ENCODE results near the gene CBX7.

Gene CBX7

GRCh38 chr22:39149915-39150847, 2.3 kb downstream of the CBX7 start:
- DNase-seq (ENCODE audit: low spot score), result no peak
- H3K27me3 ChIP-seq (ENCODE audit: insufficient read depth, poor library complexity, severe bottlenecking), result no peaks in the 10 kb centered on the region
- no peaks in the 10 kb centered on the region for H3K36me3 ChIP-seq (ENCODE audit: low read depth)
- H3K4me1 ChIP-seq (ENCODE audit: insufficient read depth, poor library complexity, severe bottlenecking), result no peaks in the 10 kb centered on the region
- TF ChIP-seq, protein P1, sequence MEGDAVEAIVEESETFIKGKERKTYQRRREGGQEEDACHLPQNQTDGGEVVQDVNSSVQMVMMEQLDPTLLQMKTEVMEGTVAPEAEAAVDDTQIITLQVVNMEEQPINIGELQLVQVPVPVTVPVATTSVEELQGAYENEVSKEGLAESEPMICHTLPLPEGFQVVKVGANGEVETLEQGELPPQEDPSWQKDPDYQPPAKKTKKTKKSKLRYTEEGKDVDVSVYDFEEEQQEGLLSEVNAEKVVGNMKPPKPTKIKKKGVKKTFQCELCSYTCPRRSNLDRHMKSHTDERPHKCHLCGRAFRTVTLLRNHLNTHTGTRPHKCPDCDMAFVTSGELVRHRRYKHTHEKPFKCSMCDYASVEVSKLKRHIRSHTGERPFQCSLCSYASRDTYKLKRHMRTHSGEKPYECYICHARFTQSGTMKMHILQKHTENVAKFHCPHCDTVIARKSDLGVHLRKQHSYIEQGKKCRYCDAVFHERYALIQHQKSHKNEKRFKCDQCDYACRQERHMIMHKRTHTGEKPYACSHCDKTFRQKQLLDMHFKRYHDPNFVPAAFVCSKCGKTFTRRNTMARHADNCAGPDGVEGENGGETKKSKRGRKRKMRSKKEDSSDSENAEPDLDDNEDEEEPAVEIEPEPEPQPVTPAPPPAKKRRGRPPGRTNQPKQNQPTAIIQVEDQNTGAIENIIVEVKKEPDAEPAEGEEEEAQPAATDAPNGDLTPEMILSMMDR (IDR thresholded peaks at IDR 0.05; ENCODE audit: poor library complexity, severe bottlenecking), result no peak
- H3K4me3 ChIP-seq (ENCODE audit: severe bottlenecking), result no peak overlapping the region
- ATAC-seq (ENCODE audit: low read depth), result no peak
- no peaks in the 10 kb centered on the region for H3K9me3 ChIP-seq (ENCODE audit: severe bottlenecking)
- H3K27ac ChIP-seq (ENCODE audit: poor library complexity, severe bottlenecking), result no peak overlapping the region

DNA sequence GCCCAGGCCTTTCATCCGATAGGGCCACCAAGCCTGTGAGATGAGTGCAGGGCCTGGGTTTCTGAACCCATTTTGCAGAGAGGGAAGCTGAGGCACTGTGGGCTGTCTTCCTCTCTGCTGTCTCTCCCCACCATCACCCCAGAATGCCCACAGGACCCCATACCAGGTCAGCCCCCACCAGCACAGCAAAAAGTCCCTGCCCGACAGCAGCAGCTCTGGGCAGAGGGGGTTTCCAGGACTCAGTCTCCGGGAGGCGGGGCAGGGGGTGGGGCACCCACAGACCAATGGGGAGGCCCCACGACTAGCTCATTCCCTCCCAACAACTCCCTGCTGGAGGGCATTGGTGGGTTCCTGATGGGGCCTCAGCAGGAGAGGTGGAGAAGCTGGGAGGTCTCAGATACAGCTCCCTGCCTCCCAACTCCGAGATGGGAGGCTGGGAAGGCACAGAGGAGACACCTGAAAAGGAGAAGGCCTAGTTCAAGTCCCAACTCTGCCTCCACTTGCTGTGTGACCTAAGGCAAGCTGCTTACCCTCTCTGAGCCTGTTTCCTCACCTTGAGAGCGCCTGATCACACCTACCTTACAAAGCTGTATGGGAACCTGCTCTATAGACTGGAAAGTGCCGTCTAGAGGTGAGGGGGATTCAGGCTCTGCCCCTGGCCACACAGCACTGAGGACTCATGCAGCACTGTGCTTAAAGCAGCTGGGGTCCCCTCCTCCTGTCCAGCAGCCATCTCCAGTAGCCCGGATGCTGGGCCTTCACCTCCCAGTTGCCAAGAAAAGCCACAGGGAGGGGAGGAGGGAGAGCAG, 3.5 kb downstream of the CBX7 start:
- TF ChIP-seq, protein P1 (IDR thresholded peaks at IDR 0.05; ENCODE audit: poor library complexity, severe bottlenecking), result no peak
- no peaks in the 10 kb centered on the region for H3K9me3 ChIP-seq (ENCODE audit: severe bottlenecking)
- no peaks in the 10 kb centered on the region for H3K4me1 ChIP-seq (ENCODE audit: insufficient read depth, poor library complexity, severe bottlenecking)
- H3K27me3 ChIP-seq (ENCODE audit: insufficient read depth, poor library complexity, severe bottlenecking), result no peaks in the 10 kb centered on the region
- H3K27ac ChIP-seq (ENCODE audit: poor library complexity, severe bottlenecking), result no peak overlapping the region
- no peak overlapping the region for H3K4me3 ChIP-seq (ENCODE audit: severe bottlenecking)
- ATAC-seq (ENCODE audit: low read depth), result no peak
- H3K36me3 ChIP-seq (ENCODE audit: low read depth), result no peaks in the 10 kb centered on the region
- no peak for DNase-seq (ENCODE audit: low spot score)

DNA sequence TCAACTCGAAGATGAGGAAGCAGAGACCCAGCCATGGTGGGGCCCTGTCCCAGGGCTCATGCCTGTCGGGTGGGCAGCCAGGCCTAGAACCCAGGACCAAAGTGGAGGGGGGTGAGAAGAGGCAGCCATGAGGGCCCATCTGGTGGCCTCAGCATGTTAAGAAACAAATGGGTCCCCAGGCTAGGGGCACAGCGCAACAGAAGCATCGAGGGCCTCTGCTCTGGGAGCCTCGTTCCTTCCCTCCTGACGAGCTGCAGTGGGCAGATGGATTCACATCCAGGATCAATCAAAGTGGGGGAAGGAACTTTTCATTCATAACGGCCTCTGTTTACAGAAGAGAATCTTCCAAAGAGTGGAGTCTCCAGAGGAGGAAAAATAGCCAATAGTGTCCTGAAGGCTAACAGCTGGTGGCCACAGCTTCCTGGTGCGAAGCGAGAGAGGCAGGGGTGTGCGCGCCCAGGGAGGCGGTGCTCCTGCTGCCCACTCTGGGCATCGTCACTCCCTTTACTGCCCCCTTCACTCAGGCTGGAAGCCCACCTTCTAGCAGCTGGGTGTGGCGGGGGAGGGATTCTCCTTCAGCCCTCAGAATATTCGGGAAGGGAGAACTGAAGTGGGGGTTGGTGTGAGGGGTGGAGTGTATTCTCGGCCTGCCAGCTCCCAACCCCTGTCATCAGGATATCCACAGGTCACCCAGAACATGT, 4.3 kb downstream of the CBX7 start:
- TF ChIP-seq, protein P1 (IDR thresholded peaks at IDR 0.05; ENCODE audit: poor library complexity, severe bottlenecking), result no peak
- H3K4me1 ChIP-seq (ENCODE audit: insufficient read depth, poor library complexity, severe bottlenecking), result no peaks in the 10 kb centered on the region
- no peak overlapping the region for H3K27ac ChIP-seq (ENCODE audit: poor library complexity, severe bottlenecking)
- no peak overlapping the region for H3K4me3 ChIP-seq (ENCODE audit: severe bottlenecking)
- no peaks in the 10 kb centered on the region for H3K27me3 ChIP-seq (ENCODE audit: insufficient read depth, poor library complexity, severe bottlenecking)
- H3K36me3 ChIP-seq (ENCODE audit: low read depth), result no peaks in the 10 kb centered on the region
- no peaks in the 10 kb centered on the region for H3K9me3 ChIP-seq (ENCODE audit: severe bottlenecking)
- no peak for DNase-seq (ENCODE audit: low spot score)
- ATAC-seq (ENCODE audit: low read depth), result no peak

DNA sequence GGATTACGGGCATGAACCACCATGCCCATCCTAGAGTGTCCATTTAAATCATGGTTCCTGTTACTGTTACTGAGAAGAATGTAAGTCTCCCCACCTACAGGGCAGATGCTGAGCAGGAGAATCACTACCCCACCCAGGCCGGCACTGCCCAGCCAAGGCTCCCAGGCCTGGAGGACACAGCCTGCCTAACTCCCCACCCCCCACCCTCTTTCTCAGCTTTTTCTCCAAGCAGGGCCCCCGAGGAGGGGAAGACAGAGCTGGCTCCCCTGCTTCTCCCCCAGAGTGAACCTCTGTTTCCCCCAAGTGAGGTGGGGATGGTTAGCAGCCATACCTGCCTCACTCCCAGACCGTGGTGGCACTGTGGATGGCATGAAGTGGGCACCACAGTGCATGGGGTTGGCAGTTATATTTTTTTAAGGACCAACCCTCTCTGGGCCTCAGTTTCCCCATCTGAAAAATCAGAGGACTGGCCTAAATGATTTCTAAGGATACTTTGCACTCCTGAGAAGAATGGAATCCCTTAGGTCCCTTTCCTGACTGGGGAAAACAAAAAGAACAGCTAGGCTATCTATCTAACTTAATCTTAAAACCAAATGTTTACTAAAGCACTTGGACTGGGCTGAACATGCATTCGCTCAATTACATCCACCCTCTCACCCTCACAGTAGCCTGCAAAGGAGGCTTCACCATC, 5.0 kb downstream of the CBX7 start:
- DNase-seq (ENCODE audit: low spot score) (no peak), ATAC-seq (ENCODE audit: low read depth) (no peak)
- TF ChIP-seq, protein P1 (IDR thresholded peaks at IDR 0.05; ENCODE audit: poor library complexity, severe bottlenecking), result no peak
- no peaks in the 10 kb centered on the region for H3K27me3 ChIP-seq (ENCODE audit: insufficient read depth, poor library complexity, severe bottlenecking)
- no peaks in the 10 kb centered on the region for H3K9me3 ChIP-seq (ENCODE audit: severe bottlenecking)
- H3K36me3 ChIP-seq (ENCODE audit: low read depth), result no peaks in the 10 kb centered on the region
- H3K4me1 ChIP-seq (ENCODE audit: insufficient read depth, poor library complexity, severe bottlenecking), result no peaks in the 10 kb centered on the region
- H3K4me3 ChIP-seq (ENCODE audit: severe bottlenecking), result no peak overlapping the region
- H3K27ac ChIP-seq (ENCODE audit: poor library complexity, severe bottlenecking), result no peak overlapping the region
